WTC11 (cell line): ENCODE data around the gene ZNF649. TPM values are rescaled to one million over a fixed set of nuclear protein-coding genes. Genes with fewer than 3 reads are reported as not detected.

Experiments used
- ATAC-seq: fragments of 200-7000 bp; cut with Tn5 transposase; 2 replicates; pipeline ENCODE4 v1.10.0; 2021; ENCODE audit warnings: mild to moderate bottlenecking, moderate library complexity
- CTCF ChIA-PET: fragments of 300-600 bp; sonication (Branson Sonifier 250); formaldehyde crosslinking; loops from one replicate; lab custom pipeline; 2021; ENCODE audit warnings: antibody characterized with exemption; lab: Charles Lee
- POLR2A ChIA-PET: fragments of 350-600 bp; sonication (Branson Sonifier 250); formaldehyde crosslinking; loops from one replicate; lab custom pipeline; 2021; ENCODE audit warnings: antibody characterized with exemption; lab: Charles Lee
- DNase-seq: peaks from one replicate; pipeline ENCODE4 v3.0.0; 2021; ENCODE audit warnings: low spot score
- H3K27ac Mint-ChIP-seq: 2 replicates; pipeline ENCODE4 v1.8.0; 2021; ENCODE audit warnings: mixed read lengths
- H3K27me3 Mint-ChIP-seq: 2 replicates; pipeline ENCODE4 v1.8.0; 2021; ENCODE audit warnings: low read depth, mild to moderate bottlenecking, moderate library complexity, mixed read lengths
- H3K36me3 Mint-ChIP-seq: 2 replicates; pipeline ENCODE4 v1.8.0; 2021; ENCODE audit warnings: mixed read lengths
- H3K4me1 Mint-ChIP-seq: 2 replicates; pipeline ENCODE4 v1.8.0; 2022; ENCODE audit warnings: mixed read lengths
- H3K4me3 Mint-ChIP-seq: 2 replicates; pipeline ENCODE4 v1.8.0; 2021; ENCODE audit warnings: mild to moderate bottlenecking, moderate library complexity, mixed read lengths
- H3K9me3 Mint-ChIP-seq: 2 replicates; pipeline ENCODE4 v1.8.0; 2021; ENCODE audit warnings: mixed read lengths
- AR ChIP-seq: fragments of 250-450 bp; sonication (Bioruptor Pico); IDR thresholded peaks from 2 replicates; pipeline ENCODE4 v1.9.0; 2021; ENCODE audit warnings: mild to moderate bottlenecking
- E2F1 ChIP-seq: sonication (generic); formaldehyde crosslinking; IDR thresholded peaks from 2 replicates; pipeline ENCODE4 v1.8.0; 2022; ENCODE audit warnings: mild to moderate bottlenecking, missing genetic modification reagents
- ELF4 ChIP-seq: sonication (generic); formaldehyde crosslinking; IDR thresholded peaks from 2 replicates; pipeline ENCODE4 v1.8.1; 2022; ENCODE audit warnings: low read depth, mild to moderate bottlenecking, moderate library complexity, missing genetic modification reagents
- EMX1 ChIP-seq: fragments of 250-450 bp; sonication (Bioruptor Pico); IDR thresholded peaks from 2 replicates; pipeline ENCODE4 v1.8.0; 2021; ENCODE audit warnings: mild to moderate bottlenecking
- ERG ChIP-seq: fragments of 250-450 bp; sonication (Bioruptor Pico); IDR thresholded peaks from 2 replicates; pipeline ENCODE4 v1.8.0; 2021; ENCODE audit warnings: mild to moderate bottlenecking
- ESRRA ChIP-seq: sonication (generic); formaldehyde crosslinking; IDR thresholded peaks from 2 replicates; pipeline ENCODE4 v1.8.1; 2022; ENCODE audit warnings: mild to moderate bottlenecking, missing genetic modification reagents, borderline replicate concordance
- FOXJ3 ChIP-seq: sonication (generic); formaldehyde crosslinking; IDR thresholded peaks from 2 replicates; pipeline ENCODE4 v1.9.0; 2021; ENCODE audit warnings: missing genetic modification reagents, mild to moderate bottlenecking, borderline replicate concordance
- IRF1 ChIP-seq: sonication (generic); formaldehyde crosslinking; IDR thresholded peaks from 2 replicates; pipeline ENCODE4 v1.8.0; 2023; ENCODE audit warnings: missing genetic modification reagents
- NFYB ChIP-seq: sonication (generic); formaldehyde crosslinking; conservative IDR thresholded peaks from 2 replicates; pipeline ENCODE4 v1.8.0; 2022; ENCODE audit warnings: low read depth, missing genetic modification reagents
- SOX15 ChIP-seq: fragments of 250-450 bp; sonication (Bioruptor Pico); IDR thresholded peaks from 2 replicates; pipeline ENCODE4 v1.9.0; 2021; ENCODE audit warnings: mild to moderate bottlenecking
- TCF7 ChIP-seq: sonication (generic); formaldehyde crosslinking; IDR thresholded peaks from 2 replicates; pipeline ENCODE4 v1.8.0; 2022; ENCODE audit warnings: mild to moderate bottlenecking, low read depth, missing genetic modification reagents, moderate library complexity
- TEAD4 ChIP-seq: sonication (generic); formaldehyde crosslinking; IDR thresholded peaks from 2 replicates; pipeline ENCODE4 v1.8.0; 2022; ENCODE audit warnings: mild to moderate bottlenecking, missing genetic modification reagents
- USF1 ChIP-seq: sonication (generic); formaldehyde crosslinking; IDR thresholded peaks from 2 replicates; pipeline ENCODE4 v1.8.0; 2022; ENCODE audit warnings: mild to moderate bottlenecking, missing genetic modification reagents
- ZBTB43 ChIP-seq: sonication (generic); formaldehyde crosslinking; IDR thresholded peaks from 2 replicates; pipeline ENCODE4 v1.8.1; 2023; ENCODE audit warnings: mild to moderate bottlenecking, missing genetic modification reagents
- ZNF317 ChIP-seq: sonication (generic); formaldehyde crosslinking; IDR thresholded peaks from 2 replicates; pipeline ENCODE4 v1.8.1; 2023; ENCODE audit warnings: low read depth, mild to moderate bottlenecking, moderate library complexity, missing genetic modification reagents, borderline replicate concordance
- ZNF423 ChIP-seq: fragments of 250-450 bp; sonication (Bioruptor Pico); IDR thresholded peaks from 2 replicates; pipeline ENCODE4 v2.1.2; 2022; ENCODE audit warnings: mild to moderate bottlenecking, moderate library complexity
- total RNA-seq: library from RNA; stranded (reverse); gene quantifications from 3 replicates; pipeline ENCODE4 v1.2.3, GENCODE V29; 2021

Gene ZNF649
- total RNA-seq, 1 experiment from 2014 or later = 64.7 TPM

- no peak for TF ChIP-seq IRF1 (CRISPR knock-in tag)
- peak; percentile 83; the same call in 1 of the 2 replicates for TF ChIP-seq AR (CRISPR knock-in tag)
- TF ChIP-seq ZBTB43 (CRISPR knock-in tag) = no peak
- peak; percentile 88; the same call in 1 of the 2 replicates for TF ChIP-seq ERG
- TF ChIP-seq, all 79 proteins: peak for 17
Observed at GRCh38 chr19:51887522-51888498, 17.0 kb downstream of the ZNF649 start, which contains the start of gene ZNF577 (continued).

- H3K27me3 Mint-ChIP-seq = peaks cover 3% of the 10 kb centered on the region; the same call in 1 of the 2 replicates
- peaks cover 47% of the 10 kb centered on the region for H3K9me3 Mint-ChIP-seq
- H3K4me1 Mint-ChIP-seq = peaks cover 17% of the 10 kb centered on the region
- POLR2A ChIA-PET = no interaction called here
- DNase-seq (no peak), ATAC-seq (no peak)
- no peak for TF ChIP-seq ZNF317 (CRISPR knock-in tag)
- no peak for TF ChIP-seq EMX1 (CRISPR knock-in tag)
- no peak for TF ChIP-seq TCF7 (CRISPR knock-in tag)
- no peak for TF ChIP-seq ESRRA (CRISPR knock-in tag)
- no peak for TF ChIP-seq FOXJ3 (CRISPR knock-in tag)
- TF ChIP-seq USF1 (CRISPR knock-in tag) = no peak
- no peak for TF ChIP-seq SOX15 (CRISPR knock-in tag)
- TF ChIP-seq NFYB = no peak
- no peak for TF ChIP-seq ZNF423 (CRISPR knock-in tag)
- no peak for TF ChIP-seq TEAD4 (CRISPR knock-in tag)
- TF ChIP-seq E2F1 = no peak
- no peak for TF ChIP-seq ELF4 (CRISPR knock-in tag)
- peaks cover 94% of the 10 kb centered on the region for H3K36me3 Mint-ChIP-seq
- no peak overlapping the region for H3K27ac Mint-ChIP-seq
- CTCF ChIA-PET = no interaction called here
- no peak overlapping the region for H3K4me3 Mint-ChIP-seq
Observed at GRCh38 chr19:51884713-51885112, 20.1 kb downstream of the ZNF649 start.
